Thoracic aorta (tissue), 2 donors: ENCODE data around the gene PCSK2. TPM values are rescaled to one million over a fixed set of nuclear protein-coding genes. Genes with fewer than 3 reads are reported as not detected.

Experiments used
- ATAC-seq: fragments of 150-250 bp; one replicate; pipeline ENCODE4 v1.8.0; 2017; ENCODE audit warnings: low read depth; ENCODE audit not compliant: insufficient number of reproducible peaks, low FRiP score
- DNase-seq: peaks from one replicate; pipeline ENCODE4 v3.0.0-alpha.2; 2020; ENCODE audit warnings: low spot score
- H3K27ac ChIP-seq, 2 donors: fragments of 200-600 bp; sonication (generic); 1 replicate in 1 of 2; 2 replicates in 1 of 2; pipeline ENCODE4 v1.5.1; 2016; ENCODE audit warnings: mild to moderate bottlenecking in 2 of 2, moderate library complexity in 2 of 2
- H3K27me3 ChIP-seq: fragments of 200-600 bp; sonication (generic); replicated peaks from 2 replicates; pipeline ENCODE4 v1.6.0; 2016; ENCODE audit warnings: mild to moderate bottlenecking; ENCODE audit not compliant: insufficient read depth
- H3K36me3 ChIP-seq: fragments of 200-600 bp; sonication (generic); one replicate; pipeline ENCODE4 v1.5.1; 2016
- H3K4me1 ChIP-seq, 2 donors: fragments of 200-600 bp; sonication (generic); 1 replicate in 1 of 2; 2 replicates in 1 of 2; pipeline versions ENCODE4 v1.5.1 to v1.6.0; 2016; ENCODE audit warnings: low read depth in 2 of 2, mild to moderate bottlenecking in 1 of 2; ENCODE audit not compliant: control insufficient read depth in 1 of 2
- H3K4me3 ChIP-seq: fragments of 200-600 bp; sonication (generic); 2 replicates; pipeline ENCODE4 v1.5.1; 2016; ENCODE audit warnings: mild to moderate bottlenecking
- H3K9me3 ChIP-seq: fragments of 200-600 bp; sonication (generic); 2 replicates; pipeline ENCODE4 v1.5.1; 2016
- total RNA-seq, 2 donors: library from RNA; depleted of rRNA; stranded (reverse); fragments of >200 nt; gene quantifications; one replicate each; pipeline versions ENCODE4 v1.1.0 to v1.2.3, GENCODE V29; 2016
- TF ChIP-seq, protein P1 (sequence below): fragments of 200-600 bp; sonication (generic); IDR thresholded peaks from one replicate; pipeline ENCODE4 v1.5.1; 2019; ENCODE audit warnings: antibody characterized with exemption

The PCSK2 gene
- total RNA-seq, 2 donors from 2014 or later, result 1.2 to 16.2 TPM

DNA sequence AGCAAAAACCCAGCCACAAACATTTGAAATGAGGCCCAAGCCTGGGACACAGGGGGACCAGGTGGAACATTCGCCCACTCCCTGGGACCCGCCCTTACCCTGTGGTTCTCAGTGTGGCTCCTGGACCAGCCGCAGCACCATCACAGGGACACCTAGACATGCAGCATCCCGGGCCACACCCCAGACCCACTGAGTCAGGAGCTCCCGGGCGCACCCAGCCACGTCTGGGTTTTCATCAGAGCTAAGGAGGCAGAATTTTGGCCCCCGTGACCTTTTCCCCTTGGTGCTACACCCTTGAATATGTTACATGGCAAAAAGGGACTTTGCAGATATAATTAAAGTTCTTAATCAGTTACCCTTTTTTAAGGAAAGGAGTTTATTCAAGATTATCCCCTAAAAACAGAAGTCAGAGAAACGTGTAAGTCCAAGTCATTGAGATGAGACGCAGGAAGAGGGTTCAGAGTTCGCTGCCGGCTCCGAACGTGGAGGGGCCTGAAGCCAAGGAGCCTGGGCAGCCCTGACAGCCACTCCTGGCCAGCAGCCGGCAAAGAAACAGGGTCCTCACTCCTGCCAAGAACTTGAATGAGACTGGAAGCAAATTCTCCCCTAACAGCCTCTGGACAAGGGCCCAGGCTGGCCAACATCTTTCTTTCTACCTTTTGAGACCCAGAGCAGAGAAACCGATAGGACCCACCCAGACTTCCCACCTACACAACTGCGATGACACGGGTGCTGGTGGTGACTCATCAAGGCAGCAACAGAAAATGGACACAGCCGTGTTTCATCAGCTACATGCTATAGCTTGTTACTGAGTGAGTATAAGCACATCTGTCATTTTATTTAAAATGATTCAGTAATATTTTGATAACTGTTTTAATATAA, 279.0 kb downstream of the PCSK2 start:
- TF ChIP-seq, protein P1, sequence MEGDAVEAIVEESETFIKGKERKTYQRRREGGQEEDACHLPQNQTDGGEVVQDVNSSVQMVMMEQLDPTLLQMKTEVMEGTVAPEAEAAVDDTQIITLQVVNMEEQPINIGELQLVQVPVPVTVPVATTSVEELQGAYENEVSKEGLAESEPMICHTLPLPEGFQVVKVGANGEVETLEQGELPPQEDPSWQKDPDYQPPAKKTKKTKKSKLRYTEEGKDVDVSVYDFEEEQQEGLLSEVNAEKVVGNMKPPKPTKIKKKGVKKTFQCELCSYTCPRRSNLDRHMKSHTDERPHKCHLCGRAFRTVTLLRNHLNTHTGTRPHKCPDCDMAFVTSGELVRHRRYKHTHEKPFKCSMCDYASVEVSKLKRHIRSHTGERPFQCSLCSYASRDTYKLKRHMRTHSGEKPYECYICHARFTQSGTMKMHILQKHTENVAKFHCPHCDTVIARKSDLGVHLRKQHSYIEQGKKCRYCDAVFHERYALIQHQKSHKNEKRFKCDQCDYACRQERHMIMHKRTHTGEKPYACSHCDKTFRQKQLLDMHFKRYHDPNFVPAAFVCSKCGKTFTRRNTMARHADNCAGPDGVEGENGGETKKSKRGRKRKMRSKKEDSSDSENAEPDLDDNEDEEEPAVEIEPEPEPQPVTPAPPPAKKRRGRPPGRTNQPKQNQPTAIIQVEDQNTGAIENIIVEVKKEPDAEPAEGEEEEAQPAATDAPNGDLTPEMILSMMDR, result no peak
- no peak for ATAC-seq
- no peak overlapping the region for H3K27ac ChIP-seq
- H3K36me3 ChIP-seq, result no peaks in the 10 kb centered on the region
- H3K27me3 ChIP-seq, result no peaks in the 10 kb centered on the region
- no peak for DNase-seq
- peaks cover 4 to 12% of the 10 kb centered on the region in 2 donors for H3K4me1 ChIP-seq
- H3K9me3 ChIP-seq, result no peaks in the 10 kb centered on the region
- H3K4me3 ChIP-seq, result peak overlapping the region; percentile 71

DNA sequence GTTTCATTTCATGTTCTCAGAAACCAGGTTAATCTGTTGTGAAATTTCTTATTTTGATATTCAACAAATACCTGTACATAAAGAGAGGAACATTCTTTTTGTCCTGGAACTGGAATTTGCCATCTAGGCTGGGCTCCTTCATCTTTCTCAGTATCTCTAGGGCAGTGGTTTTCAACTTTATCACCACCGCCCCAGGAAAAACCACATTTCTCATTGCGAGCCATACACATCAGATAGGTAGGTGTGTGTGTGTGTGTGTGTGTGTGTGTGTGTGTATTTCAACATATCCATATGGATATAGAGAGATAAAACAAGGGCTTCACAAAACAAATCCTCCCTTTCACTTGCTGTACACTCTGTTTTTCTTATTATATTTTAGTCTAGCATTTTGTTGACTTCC, 280.2 kb downstream of the PCSK2 start:
- Histone ChIP-seq H3K9me3 (no peaks in the 10 kb centered on the region), H3K36me3 (no peaks in the 10 kb centered on the region), H3K4me3 (no peak overlapping the region), H3K27me3 (no peaks in the 10 kb centered on the region), H3K4me1 (peaks cover 4 to 12% of the 10 kb centered on the region in 2 donors), H3K27ac (no peak overlapping the region)
- TF ChIP-seq, protein P1, result no peak
- ATAC-seq (no peak), DNase-seq (no peak)

DNA sequence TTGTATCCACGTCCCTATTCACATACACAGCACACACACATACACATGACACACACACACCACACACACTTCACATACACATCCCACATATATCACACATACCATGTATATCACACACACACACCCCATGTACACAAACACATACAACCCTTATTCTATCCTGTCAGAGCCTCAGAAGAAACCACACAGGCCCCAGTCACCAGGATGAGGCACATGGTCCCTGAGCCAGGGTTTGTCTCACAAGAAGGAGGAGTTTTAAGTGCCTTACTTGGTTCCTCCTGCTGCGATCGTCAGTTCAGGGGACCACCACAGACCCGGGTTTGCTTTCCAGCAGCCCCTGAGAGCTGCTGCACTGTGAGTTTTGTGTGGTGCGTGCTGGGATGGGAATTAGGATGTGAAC, 280.7 kb downstream of the PCSK2 start:
- DNase-seq (no peak), ATAC-seq (no peak)
- Histone ChIP-seq H3K9me3 (no peaks in the 10 kb centered on the region), H3K4me3 (no peak overlapping the region), H3K36me3 (no peaks in the 10 kb centered on the region), H3K27ac (no peak overlapping the region), H3K27me3 (no peaks in the 10 kb centered on the region), H3K4me1 (peaks cover 4 to 12% of the 10 kb centered on the region in 2 donors)
- TF ChIP-seq, protein P1, result no peak

DNA sequence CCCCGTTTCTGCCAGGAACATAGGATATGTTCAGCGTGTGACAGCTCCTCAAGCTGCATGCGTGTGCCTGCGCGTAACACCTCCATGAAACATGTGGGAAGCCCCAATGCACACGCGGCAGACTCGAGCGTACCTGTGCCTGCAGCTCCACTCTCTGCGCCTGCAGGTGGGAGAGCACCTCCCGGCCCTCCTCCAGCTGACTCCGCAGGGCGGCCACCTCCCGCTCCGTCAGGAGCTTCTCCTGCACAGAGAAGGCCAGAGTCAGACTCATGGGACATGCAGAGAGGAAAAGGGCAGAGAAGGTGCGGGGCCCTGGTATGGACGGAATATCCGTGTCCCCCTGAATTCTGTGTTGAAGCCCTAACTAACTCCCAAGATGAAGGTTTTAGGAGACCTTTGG, 281.9 kb downstream of the PCSK2 start:
- Histone ChIP-seq H3K36me3 (no peaks in the 10 kb centered on the region), H3K27ac (no peak overlapping the region), H3K9me3 (no peaks in the 10 kb centered on the region), H3K27me3 (no peaks in the 10 kb centered on the region), H3K4me3 (no peak overlapping the region), H3K4me1 (peaks cover 4 to 12% of the 10 kb centered on the region in 2 donors)
- TF ChIP-seq, protein P1, result no peak
- no peak for DNase-seq
- no peak for ATAC-seq

DNA sequence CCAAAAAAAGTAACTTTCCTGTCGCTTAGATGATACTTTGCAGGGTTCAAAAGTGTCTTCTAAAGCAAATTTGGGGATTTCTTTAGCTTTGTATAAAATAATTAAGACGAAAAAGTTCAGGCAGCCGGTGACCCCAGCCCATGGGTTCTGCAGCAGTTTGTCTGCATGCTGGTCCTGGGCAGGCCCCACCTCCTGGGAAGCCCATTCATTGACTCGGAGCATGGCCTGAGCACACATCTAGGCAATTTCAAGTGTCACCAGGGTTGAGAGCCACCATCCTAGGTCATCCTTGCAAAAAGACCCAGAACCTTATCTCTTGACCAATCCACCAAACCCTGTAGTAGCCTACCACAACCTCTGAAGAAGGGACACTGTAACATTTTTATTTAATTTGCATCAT, 283.7 kb downstream of the PCSK2 start:
- no peaks in the 10 kb centered on the region for H3K36me3 ChIP-seq
- H3K27ac ChIP-seq, result no peak overlapping the region
- no peak overlapping the region for H3K4me3 ChIP-seq
- H3K4me1 ChIP-seq, result peaks cover 0 to 4% of the 10 kb centered on the region in 2 donors
- no peak for DNase-seq
- no peaks in the 10 kb centered on the region for H3K9me3 ChIP-seq
- H3K27me3 ChIP-seq, result no peaks in the 10 kb centered on the region
- TF ChIP-seq, protein P1, result no peak
- ATAC-seq, result no peak
